K562 (cell line): ENCODE data around the gene TMEM217. TPM values are rescaled to one million over a fixed set of nuclear protein-coding genes. Genes with fewer than 3 reads are reported as not detected.

Experiments
- ADNP ChIP-seq: fragments of 200-800 bp; sonication (Bioruptor generic); IDR thresholded peaks from 2 replicates; pipeline ENCODE4 v1.6.1; 2016; ENCODE audit warnings: missing genetic modification characterization, missing compliant biosample characterization
- C11orf30 ChIP-seq: fragments of 450-650 bp; IDR thresholded peaks from 2 replicates; pipeline ENCODE4 v1.6.1; 2016; ENCODE audit warnings: low read depth, mild to moderate bottlenecking
- FOXK2 ChIP-seq, 2 experiments: fragments of 450-650 bp; IDR thresholded peaks in 1 of 2; conservative IDR thresholded peaks in 1 of 2; 2 replicates each; pipeline ENCODE4 v1.6.1; 2016; ENCODE audit warnings: low read depth in 2 of 2, mild to moderate bottlenecking in 1 of 2
- ZKSCAN1 ChIP-seq: fragments of 150-350 bp; IDR thresholded peaks from 2 replicates; pipeline ENCODE4 v1.6.1; 2016; ENCODE audit warnings: low read depth, low read length
- ZNF175 ChIP-seq: fragments of 200-800 bp; sonication (Bioruptor generic); IDR thresholded peaks from 2 replicates; pipeline ENCODE4 v1.6.1; 2016; ENCODE audit warnings: low read depth, mild to moderate bottlenecking, missing genetic modification characterization, missing compliant biosample characterization
- ZNF354B ChIP-seq: fragments of 250-450 bp; sonication (Bioruptor Pico); IDR thresholded peaks from 2 replicates; pipeline ENCODE4 v1.4.0; 2020
- ZNF75A ChIP-seq: fragments of 450-650 bp; formaldehyde crosslinking; IDR thresholded peaks from 2 replicates; pipeline ENCODE4 v1.4.0; 2020; ENCODE audit warnings: mild to moderate bottlenecking
- polyA plus RNA-seq, 8 experiments: library from polyadenylated mRNA; depleted of rRNA in 4 of 8; stranded (reverse) in 5 of 8; unstranded in 3 of 8; fragments of >200 nt; fragmentation: Nextera tagmentation in 2 of 8; fragmentation: Illumina TruSeq in 1 of 8; extraction: Ambion mirVana in 2 of 8; extraction: Trizol in 1 of 8; gene quantifications; 2 replicates each; pipeline versions ENCODE4 v1.2.1 to v1.2.3, GENCODE V29; 2011 to 2014; ENCODE audit warnings: inconsistent platforms in 1 of 8, missing spikeins in 1 of 8
- total RNA-seq, 7 experiments: library from RNA; depleted of rRNA in 6 of 7; stranded (reverse); fragments of >200 nt in 6 of 7; fragmentation: Illumina TruSeq in 2 of 7; extraction: Trizol in 2 of 7; gene quantifications; 2 replicates each; pipeline versions ENCODE4 v1.2.1 to v1.2.3, GENCODE V29; 2011 to 2021; ENCODE audit warnings: low replicate concordance in 1 of 7
- TF ChIP-seq, protein P1 (sequence below): sonication (generic); formaldehyde crosslinking; IDR thresholded peaks from 2 replicates; pipeline ENCODE4 v1.8.0; 2023; ENCODE audit warnings: missing genetic modification reagents, mild to moderate bottlenecking, borderline replicate concordance
- TF ChIP-seq, protein P2 (sequence below), 2 experiments: fragments of 450-650 bp in 1 of 2; sonication (generic) in 1 of 2; formaldehyde crosslinking in 1 of 2; IDR thresholded peaks in 1 of 2; conservative IDR thresholded peaks in 1 of 2; 2 replicates each; pipeline versions ENCODE4 v1.6.1 to v1.8.1; 2016 to 2023; ENCODE audit warnings: mild to moderate bottlenecking in 2 of 2, moderate library complexity in 2 of 2, inconsistent platforms in 1 of 2, missing genetic modification reagents in 1 of 2

Gene TMEM217
- total and polyA plus RNA-seq, 9 of the 15 experiments (the other 6 are each of a cell fraction or from before 2014, with no cell fraction given): 1.3 to 8.0 (median 1.9) TPM

DNA sequence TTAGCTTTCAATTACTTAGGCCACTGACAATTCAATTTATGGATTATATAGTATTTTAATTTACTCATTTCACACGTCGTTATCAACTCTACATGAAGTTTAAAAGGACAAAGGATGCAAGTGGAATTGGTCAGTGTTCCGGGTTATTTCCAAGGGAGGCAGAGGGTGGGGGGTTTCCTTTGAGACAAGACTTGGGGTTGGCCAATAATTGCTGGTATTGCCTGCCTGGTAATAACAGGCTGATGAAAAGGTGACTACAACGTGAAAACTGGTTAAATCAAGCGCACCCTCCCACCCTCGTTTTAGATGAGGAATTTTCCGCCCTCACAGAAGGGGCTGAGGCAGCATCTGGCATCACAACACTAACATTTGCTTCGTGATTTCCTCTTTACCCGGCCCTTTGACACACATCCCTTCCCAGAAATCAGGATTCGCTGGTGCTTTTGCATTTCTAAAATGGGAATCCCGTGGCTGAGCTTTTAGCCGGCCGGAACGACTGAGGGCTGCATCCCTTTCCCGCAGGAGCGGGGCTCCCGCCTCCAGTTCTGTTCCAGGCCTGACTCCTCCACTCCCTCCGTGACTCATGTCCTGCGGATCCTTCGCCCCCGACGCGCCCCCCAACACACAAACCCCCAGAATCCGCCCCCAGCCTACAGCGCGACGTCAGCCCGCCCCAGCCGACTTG is 89.0 kb downstream of the TMEM217 start (continued):
- TF ChIP-seq ADNP (tag): no peak
- TF ChIP-seq ZNF75A (CRISPR knock-in tag): 0 out of 2 replicates have a peak, but pooled peaks have one; percentile 21
- 0 out of 4 replicates have a peak, but pooled peaks of 1 of the 2 experiments have one; percentile 21 for TF ChIP-seq FOXK2 (conservative IDR thresholded peaks at IDR 0.05 in 1 of 2, IDR thresholded peaks at IDR 0.05 in 1 of 2; ENCODE audit: low read depth in 2 of 2)
- TF ChIP-seq ZKSCAN1: no peak
- TF ChIP-seq C11orf30: no peak
- 0 out of 2 replicates have a peak, but pooled peaks have one; percentile 49 for TF ChIP-seq ZNF175
- TF ChIP-seq ZNF354B: no peak
- TF ChIP-seq, protein P1, sequence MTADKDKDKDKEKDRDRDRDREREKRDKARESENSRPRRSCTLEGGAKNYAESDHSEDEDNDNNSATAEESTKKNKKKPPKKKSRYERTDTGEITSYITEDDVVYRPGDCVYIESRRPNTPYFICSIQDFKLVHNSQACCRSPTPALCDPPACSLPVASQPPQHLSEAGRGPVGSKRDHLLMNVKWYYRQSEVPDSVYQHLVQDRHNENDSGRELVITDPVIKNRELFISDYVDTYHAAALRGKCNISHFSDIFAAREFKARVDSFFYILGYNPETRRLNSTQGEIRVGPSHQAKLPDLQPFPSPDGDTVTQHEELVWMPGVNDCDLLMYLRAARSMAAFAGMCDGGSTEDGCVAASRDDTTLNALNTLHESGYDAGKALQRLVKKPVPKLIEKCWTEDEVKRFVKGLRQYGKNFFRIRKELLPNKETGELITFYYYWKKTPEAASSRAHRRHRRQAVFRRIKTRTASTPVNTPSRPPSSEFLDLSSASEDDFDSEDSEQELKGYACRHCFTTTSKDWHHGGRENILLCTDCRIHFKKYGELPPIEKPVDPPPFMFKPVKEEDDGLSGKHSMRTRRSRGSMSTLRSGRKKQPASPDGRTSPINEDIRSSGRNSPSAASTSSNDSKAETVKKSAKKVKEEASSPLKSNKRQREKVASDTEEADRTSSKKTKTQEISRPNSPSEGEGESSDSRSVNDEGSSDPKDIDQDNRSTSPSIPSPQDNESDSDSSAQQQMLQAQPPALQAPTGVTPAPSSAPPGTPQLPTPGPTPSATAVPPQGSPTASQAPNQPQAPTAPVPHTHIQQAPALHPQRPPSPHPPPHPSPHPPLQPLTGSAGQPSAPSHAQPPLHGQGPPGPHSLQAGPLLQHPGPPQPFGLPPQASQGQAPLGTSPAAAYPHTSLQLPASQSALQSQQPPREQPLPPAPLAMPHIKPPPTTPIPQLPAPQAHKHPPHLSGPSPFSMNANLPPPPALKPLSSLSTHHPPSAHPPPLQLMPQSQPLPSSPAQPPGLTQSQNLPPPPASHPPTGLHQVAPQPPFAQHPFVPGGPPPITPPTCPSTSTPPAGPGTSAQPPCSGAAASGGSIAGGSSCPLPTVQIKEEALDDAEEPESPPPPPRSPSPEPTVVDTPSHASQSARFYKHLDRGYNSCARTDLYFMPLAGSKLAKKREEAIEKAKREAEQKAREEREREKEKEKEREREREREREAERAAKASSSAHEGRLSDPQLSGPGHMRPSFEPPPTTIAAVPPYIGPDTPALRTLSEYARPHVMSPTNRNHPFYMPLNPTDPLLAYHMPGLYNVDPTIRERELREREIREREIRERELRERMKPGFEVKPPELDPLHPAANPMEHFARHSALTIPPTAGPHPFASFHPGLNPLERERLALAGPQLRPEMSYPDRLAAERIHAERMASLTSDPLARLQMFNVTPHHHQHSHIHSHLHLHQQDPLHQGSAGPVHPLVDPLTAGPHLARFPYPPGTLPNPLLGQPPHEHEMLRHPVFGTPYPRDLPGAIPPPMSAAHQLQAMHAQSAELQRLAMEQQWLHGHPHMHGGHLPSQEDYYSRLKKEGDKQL (CRISPR knock-in tag): 0 out of 2 replicates have a peak, but pooled peaks have one; percentile 82
- TF ChIP-seq, protein P2, sequence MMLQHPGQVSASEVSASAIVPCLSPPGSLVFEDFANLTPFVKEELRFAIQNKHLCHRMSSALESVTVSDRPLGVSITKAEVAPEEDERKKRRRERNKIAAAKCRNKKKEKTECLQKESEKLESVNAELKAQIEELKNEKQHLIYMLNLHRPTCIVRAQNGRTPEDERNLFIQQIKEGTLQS (IDR thresholded peaks at IDR 0.05): peak; percentile 53; the same call in 1 of the 2 replicates
- TF ChIP-seq, protein P2 (CRISPR knock-in tag; conservative IDR thresholded peaks at IDR 0.05): no peak
